Activated T-cell treated with anti-CD3 and anti-CD28 coated beads for 24 hours (primary cell): Measurements from ENCODE around the gene MARK2.

Experiments used
- DNase-seq: peaks from one replicate; pipeline ENCODE4 v3.0.0-alpha.2; 2020; ENCODE audit warnings: low read depth

MARK2 gene

GRCh38 chr11:63829823-63830489, 9.0 kb upstream of the MARK2 start:
- DNase-seq: no peak

- DNase-seq: no peak
Observed at GRCh38 chr11:63831326-63831725, 7.6 kb upstream of the MARK2 start.

GRCh38 chr11:63832336-63832735, 6.6 kb upstream of the MARK2 start:
- no peak for DNase-seq

GRCh38 chr11:63833048-63833447, 5.9 kb upstream of the MARK2 start:
- DNase-seq: no peak

GRCh38 chr11:63834535-63835157, 4.3 kb upstream of the MARK2 start:
- DNase-seq: no peak

GRCh38 chr11:63835158-63835545, 3.8 kb upstream of the MARK2 start:
- DNase-seq: no peak

GRCh38 chr11:63837027-63837688, 1.8 kb upstream of the MARK2 start:
- peak; percentile 68 for DNase-seq

GRCh38 chr11:63837739-63838138, 1.2 kb upstream of the MARK2 start:
- DNase-seq: no peak

GRCh38 chr11:63838150-63838677, 696 bp upstream of the MARK2 start:
- DNase-seq: no peak

GRCh38 chr11:63839508-63840355, 822 bp downstream of the MARK2 start:
- DNase-seq: no peak

- DNase-seq: no peak
Observed at GRCh38 chr11:63840356-63841060, 1.6 kb downstream of the MARK2 start.

GRCh38 chr11:63841554-63841953, 2.6 kb downstream of the MARK2 start:
- DNase-seq: no peak

- no peak for DNase-seq
Observed at GRCh38 chr11:63843041-63843440, 4.1 kb downstream of the MARK2 start.

GRCh38 chr11:63844836-63845235, 5.9 kb downstream of the MARK2 start:
- DNase-seq: no peak

GRCh38 chr11:63845303-63845702, 6.4 kb downstream of the MARK2 start:
- DNase-seq: no peak

- DNase-seq: no peak
Observed at GRCh38 chr11:63845911-63846310, 7.0 kb downstream of the MARK2 start.

GRCh38 chr11:63846897-63847296, 8.0 kb downstream of the MARK2 start:
- DNase-seq: no peak

GRCh38 chr11:63847363-63847762, 8.5 kb downstream of the MARK2 start:
- DNase-seq: no peak

GRCh38 chr11:63849691-63850090, 10.8 kb downstream of the MARK2 start:
- no peak for DNase-seq

GRCh38 chr11:63850920-63851319, 12.0 kb downstream of the MARK2 start:
- DNase-seq: no peak

GRCh38 chr11:63851364-63851763, 12.5 kb downstream of the MARK2 start:
- DNase-seq: no peak

- DNase-seq: no peak
Observed at GRCh38 chr11:63853476-63853875, 14.6 kb downstream of the MARK2 start.
